GM12875 (cell line): ENCODE measurements around the gene GRIN1.

ENCODE experiments used
- H3K4me3 ChIP-seq: one replicate; pipeline ENCODE4 v1.5.1; 2011; ENCODE audit warnings: low read depth, low read length, control low read depth
- TF ChIP-seq, protein P1 (sequence below): IDR thresholded peaks from 2 replicates; pipeline ENCODE4 v1.5.1; 2011; ENCODE audit warnings: low read depth, mild to moderate bottlenecking, control low read depth, inconsistent platforms, low read length, moderate library complexity, borderline replicate concordance; ENCODE audit not compliant: insufficient read depth

The GRIN1 gene

DNA sequence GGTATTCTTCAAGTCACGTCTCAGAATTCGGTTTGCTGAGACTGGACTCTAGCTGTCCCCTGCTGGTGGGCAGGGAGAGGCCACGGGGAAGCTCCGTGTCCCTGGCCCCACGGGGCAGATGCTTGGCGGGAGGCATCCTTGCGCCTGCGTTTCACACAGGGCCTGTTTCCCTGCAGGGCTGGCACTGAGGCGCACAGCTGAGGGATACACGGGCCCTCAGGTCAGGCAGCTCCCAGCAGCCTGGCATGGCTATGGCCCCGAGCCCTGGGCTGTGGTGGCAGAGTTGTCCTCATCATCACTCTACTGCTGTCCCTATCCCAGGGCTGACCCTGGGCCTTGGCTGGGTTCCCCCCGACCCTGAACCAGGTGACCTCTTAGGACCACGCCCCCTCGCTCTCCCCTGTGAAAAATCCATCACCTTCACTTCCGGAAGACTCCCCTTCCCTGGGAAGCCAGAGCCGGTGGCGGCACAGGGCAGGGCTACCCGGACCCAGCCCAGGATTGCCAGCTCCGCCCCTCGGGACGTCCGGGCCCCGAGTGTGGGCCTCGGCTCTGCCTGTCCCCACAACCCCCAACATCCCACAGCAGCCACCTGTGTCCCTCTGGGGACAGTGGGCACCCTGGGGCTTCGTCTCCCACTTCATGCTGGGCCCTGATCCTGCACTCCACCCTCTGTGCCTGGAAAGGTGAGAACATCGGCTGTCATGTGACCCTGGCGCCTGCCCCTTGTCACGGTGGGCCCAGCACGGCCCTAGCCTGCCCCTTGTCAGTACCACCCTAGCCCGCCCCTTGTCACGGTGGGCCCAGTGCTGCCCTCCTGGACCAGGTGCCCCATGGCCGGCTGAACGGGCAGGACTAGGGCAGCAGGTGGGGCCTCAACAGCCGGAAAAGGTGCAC lies 29.5 kb upstream of the GRIN1 start:
- TF ChIP-seq, protein P1, sequence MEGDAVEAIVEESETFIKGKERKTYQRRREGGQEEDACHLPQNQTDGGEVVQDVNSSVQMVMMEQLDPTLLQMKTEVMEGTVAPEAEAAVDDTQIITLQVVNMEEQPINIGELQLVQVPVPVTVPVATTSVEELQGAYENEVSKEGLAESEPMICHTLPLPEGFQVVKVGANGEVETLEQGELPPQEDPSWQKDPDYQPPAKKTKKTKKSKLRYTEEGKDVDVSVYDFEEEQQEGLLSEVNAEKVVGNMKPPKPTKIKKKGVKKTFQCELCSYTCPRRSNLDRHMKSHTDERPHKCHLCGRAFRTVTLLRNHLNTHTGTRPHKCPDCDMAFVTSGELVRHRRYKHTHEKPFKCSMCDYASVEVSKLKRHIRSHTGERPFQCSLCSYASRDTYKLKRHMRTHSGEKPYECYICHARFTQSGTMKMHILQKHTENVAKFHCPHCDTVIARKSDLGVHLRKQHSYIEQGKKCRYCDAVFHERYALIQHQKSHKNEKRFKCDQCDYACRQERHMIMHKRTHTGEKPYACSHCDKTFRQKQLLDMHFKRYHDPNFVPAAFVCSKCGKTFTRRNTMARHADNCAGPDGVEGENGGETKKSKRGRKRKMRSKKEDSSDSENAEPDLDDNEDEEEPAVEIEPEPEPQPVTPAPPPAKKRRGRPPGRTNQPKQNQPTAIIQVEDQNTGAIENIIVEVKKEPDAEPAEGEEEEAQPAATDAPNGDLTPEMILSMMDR, result no peak
- H3K4me3 ChIP-seq, result no peak overlapping the region

DNA sequence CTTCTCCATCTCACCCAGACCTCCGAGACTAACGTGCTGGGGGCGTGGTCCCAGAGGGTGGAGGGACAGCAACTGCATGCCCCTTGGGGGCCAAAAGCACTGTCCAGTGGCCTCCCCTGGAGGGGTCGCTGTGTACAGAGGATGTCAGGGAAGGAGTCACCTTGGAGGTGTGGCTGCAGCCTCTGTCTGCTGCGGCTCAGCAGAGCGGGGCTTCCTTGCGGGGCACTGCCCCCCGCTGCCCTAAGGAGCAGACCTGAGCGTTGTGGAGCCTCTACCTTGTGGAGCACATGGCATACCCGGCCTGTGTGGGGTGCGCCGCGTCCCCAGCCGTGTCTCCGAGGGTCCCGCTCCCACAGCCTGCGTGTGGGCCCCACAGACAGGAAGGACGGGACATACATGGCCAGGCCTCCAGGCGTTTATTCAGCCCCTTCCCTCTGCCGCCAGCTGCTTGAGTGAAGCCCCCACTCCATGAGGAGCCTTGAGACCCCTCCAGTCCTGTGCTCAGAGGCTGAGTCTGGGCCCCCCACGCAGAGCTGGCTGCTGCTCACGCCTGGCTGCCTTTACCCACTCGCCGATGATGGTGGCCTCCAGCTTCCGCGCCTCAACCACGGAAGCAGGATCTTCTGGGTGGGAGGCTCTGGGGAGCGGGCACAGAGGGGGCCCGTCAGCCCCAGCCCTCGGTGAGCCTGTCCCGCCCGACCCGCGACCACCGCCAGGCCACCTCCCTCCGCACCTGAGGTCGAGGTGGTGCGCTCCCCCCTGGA lies 28.6 kb upstream of the GRIN1 start:
- TF ChIP-seq, protein P1, result no peak
- H3K4me3 ChIP-seq, result no peak overlapping the region

DNA sequence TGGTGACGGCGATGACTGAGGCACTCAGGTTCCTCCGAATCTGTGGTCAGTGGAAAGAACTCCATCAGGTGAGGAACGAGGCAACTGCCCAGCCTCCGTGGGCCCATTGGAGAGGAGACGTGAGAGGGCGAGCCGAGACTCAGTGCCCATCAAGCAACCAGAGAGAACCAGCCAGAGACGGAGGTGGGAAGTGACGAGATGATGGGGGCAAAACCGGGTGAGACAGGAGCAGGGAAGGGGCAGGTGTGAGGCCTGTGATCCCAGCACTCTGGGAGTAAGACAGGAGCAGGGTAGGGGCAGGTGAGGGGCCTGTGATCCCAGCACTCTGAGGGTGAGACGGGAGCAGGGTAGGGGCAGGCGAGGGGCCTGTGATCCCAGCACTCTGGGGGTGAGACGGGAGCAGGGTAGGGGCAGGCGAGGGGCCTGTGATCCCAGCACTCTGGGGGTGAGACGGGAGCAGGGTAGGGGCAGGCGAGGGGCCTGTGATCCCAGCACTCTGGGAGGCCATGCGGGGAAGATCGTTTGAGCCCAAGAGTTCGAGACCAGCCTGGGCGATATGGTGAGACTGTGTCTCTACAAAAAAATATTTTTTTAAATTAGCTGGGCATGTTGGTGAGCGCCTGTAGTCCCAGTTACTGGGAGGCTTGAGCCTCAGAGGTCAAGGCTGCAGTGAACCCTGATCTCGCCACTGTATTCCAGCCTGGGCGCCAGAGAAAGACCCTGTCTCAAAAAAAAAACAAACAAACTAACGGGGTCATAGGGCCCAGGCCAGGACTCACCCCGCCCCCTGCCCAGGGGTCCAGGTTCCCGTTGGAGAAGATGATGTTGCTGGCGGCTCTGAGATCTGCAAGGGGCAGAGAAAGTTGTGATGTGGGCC lies 27.8 kb upstream of the GRIN1 start:
- TF ChIP-seq, protein P1, result no peak

DNA sequence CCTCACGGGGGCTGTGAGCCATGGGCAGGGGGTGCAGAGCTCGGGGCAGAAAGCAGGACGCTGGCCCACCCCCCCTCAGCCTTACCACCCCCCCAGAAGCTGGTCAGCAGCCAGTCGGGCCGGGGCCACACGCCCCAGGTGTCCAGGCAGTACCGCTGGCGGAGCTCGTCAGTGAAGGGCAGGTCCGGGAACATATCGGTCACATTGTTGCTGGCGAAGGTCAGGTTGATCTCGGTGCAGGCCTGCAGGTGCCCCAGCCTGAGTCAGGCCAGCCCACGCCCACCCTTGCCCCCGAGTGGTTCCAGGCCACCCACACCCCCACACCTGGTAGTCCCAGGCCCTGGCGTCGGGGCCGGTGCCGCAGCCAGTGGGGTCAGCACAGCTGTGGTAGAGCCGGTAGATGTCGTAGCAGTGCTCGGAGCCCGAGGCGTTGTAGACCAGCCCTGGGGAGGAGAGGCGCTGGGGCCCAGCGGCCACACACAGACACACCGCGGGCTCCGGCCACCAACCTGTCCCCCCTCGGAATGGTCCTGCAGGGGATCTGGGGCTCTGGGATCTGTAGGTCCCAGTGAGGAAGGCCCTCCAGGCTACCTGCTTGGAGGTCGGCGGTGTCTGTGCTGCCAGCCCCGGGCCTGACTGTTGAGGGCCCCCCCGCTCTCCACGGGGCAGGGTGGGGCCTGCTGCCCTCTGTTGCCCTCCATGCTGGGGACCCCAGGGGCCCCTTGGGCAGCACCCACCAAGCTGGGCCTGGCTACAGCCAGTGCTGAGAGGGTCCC lies 27.0 kb upstream of the GRIN1 start:
- TF ChIP-seq, protein P1, result no peak
- H3K4me3 ChIP-seq, result no peak overlapping the region

More for the DNA sequence above, 27.8 kb upstream of the GRIN1 start:
- H3K4me3 ChIP-seq, result no peak overlapping the region

DNA sequence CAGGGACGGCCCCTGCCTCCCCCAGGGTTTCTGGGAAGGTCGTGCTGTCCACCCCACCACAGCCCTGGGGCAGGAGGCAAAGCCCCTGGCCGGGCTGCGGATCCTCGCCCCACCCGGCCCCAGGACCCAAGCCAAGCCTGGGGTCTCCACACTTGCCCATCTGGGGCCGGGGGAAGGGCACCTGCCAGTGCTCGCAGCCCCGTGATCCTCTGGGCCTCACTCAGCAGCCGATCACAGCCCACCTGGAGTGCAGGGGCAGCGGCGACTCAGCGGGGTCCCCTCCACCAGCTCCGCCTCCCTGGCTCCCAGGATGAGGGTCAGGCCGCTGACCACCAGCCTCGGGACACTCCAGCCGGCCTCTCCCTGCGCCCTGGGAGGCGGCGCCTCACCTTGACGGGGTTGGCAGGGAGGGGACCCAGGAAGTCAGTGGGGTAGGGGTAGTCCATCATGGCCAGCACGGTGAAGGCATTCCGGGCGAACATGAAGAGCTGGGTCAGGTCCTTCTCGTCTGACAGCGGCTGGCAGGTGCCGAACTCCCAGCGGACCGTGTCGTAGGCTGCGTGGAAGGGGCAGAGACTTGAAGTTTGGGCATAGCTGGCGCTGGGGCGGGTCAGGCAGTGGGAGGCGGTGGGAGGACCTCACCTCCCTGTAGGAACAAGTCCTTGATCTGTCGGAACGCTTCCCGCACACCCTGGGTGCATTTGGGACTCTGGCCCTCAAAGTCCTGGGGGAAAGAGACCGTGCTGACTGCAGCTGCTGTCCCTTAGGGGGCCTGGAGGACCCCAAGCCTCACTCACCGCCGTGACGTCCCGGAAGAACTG lies 26.2 kb upstream of the GRIN1 start:
- no peak overlapping the region for H3K4me3 ChIP-seq
- TF ChIP-seq, protein P1, result no peak
